Measurements from ENCODE around the gene CELF5.
"Not testable (repeated sequence)": the region's sequence is repeated elsewhere in the genome, so short reads cannot be mapped to it uniquely, and the experiment has no call there.

CELF5 gene

DNA sequence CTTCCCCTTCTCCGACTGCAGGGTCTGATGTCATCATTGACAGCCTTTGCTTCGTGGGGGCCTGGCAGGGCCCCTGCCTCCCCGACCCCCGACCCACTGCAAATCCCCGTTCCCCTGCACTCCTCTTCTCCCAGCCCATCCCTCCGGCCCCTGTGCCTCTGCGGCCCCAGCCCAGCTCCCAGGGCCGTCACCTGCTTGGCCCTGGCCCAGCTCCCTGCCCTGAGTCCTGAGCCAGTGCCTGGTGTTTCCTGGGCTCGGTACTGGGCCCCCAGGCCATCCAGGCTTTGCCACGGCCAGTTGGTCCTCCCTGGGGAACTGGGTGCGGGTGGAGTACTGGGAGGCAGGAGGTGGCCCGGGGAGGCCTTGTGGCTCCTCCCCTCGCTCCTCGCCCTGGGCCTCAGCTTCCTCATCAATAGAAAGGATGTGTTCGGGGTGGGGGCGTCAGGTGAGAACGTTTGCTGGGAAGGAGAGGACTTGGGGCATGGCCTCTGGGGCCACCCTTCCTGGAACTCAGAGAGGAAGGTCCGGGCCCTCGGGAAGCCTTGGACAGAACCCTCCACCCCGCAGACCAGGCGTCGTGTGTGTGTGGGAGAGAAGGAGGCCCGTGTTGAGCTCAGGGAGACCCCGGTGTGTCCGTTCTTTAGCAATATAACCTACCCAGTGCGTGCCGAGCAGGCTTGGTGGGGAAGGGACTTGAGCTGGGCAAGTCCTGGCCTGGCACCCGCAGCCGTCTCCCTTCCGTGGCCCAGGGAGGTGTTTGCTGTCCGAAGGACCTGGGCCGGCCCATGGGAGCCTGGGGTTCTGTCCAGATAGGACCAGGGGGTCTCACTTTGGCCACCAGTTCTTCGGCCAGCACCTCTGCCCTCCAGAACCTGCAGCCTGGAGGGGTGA lies 15.9 kb upstream of the CELF5 start:
- no peak for DNase-seq

DNA sequence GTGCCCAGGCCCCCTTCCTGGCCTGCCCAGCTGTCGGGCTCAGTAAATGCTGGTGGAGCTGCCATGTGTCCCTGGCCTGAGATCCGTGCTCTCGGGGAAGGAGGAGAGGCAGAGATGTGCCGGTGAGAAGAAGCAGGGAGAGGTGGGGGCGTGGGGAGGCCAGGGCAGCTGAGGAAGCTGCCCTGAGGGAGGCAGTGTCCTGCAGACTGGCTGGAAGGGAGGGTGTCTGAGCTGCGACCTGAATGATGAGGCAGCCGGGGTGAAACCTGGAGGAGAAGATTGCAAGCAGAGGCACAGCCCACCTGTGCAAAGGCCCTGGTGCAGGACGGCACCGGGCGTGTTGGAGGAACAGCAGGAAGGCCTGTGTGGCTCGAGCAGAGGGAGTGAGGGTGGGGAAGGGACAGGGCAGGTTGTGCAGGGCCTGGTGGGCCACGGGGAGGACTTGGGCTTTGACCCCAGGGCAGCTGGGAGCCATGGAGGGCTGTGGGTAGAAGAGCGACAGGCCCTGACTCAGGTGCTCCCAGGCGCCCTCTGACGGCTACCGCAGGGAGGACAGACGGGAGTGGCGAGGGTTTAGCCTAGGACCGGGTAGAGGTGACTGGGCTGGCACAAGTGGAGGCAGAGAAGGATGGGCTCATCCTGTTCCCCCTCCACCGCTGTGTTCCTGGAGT lies 14.0 kb upstream of the CELF5 start:
- peak in 2 of 14 donors; percentile 5 to 20 for DNase-seq

DNA sequence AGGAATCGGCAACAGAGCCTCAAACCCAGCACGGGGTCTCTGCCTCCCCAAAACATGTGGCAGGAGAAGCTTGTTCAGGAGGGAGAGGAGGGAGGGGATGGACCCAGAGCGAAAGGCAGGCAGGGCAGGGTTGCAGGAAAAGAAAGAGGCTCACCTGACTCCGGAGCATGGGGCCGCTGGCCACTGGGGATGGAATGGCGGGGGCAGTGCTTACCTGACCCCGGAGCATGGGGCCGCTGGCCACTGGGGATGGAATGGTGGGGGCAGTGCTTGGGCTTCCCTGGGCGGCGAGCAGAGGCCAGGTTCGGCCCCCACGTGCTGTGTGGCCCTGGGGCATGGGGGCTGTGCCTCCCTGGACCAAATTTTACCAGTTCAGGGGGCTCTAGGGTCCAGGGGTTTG lies 13.3 kb upstream of the CELF5 start:
- no peak for DNase-seq

DNA sequence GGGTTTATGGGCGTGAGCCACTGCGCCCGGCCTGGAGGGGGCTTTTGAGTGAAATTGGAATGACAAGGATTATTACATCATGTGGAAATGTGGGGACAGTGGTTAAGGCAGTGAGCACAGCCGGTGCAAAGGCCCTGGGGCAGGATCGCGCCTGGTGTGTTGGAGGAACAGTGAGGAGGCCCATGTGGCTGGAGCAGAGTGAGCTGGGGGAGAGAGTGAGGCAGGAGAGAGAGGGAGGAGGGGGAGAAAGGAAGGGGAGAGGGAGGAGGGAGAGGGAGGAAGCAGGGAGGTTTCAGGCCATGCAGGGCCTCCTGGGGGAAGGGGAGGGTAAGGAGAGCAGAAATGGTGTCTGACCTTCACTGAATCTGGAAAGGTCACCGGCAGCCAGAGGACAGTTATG lies 11.3 kb upstream of the CELF5 start:
- no peak for DNase-seq

DNA sequence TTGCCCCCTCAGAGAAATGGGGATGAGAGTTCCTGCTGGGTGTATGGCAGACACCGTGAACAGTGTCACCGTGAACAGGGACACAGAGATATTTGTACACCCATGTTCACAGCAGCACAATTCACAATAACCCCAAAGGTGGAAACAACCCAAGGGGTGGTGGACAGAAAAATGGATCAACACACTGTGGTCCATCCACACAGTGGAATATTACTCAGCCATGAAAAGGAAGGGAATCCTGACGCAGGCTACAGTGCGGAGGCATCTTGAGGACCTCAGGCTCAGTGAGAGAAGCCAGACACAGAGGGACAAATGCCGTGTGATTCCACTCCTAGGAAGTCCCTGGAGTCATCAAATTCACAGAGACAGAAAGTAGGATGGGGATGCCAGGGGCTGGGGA lies 7.6 kb upstream of the CELF5 start:
- no peak for DNase-seq

DNA sequence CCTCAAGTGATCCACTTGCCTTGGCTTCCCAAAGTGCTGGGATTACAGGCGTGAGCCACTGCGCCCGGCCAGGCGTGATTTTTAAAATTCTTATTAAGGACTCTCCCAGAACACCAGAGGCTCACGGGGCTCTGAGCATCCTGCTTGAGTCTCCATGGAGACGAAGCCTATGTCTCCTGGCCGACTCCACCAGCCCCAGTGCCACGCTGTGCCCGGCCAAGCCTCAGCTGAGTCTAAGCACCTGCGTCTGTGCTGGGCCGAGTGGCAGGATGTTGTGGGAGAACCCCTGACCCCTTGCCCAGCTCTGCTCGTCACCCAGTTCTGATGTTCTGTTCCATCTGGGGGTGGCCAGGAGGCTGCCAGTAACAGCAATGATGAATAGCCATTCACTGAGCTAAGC lies 3.9 kb upstream of the CELF5 start:
- no peak for DNase-seq

DNA sequence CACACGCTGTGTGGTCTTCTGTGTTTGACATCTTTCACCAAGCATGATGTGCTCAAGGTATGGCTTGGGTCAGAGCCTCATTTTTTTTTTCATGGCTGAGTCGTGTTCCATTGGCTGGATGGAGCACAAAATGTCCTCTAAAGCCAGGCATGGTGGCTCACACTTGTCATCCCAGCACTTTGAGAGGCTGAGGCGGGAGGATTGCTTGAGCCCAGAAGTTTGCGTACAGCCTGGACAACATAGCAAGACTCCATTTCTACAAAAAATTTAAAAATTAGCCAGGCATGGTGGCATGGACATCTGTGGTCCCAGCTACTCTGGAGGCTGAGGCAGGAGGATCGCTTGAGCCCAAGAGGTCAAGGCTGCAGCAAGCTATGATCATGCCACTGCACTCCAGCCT lies 2.9 kb upstream of the CELF5 start:
- DNase-seq, result not testable (repeated sequence)

DNA sequence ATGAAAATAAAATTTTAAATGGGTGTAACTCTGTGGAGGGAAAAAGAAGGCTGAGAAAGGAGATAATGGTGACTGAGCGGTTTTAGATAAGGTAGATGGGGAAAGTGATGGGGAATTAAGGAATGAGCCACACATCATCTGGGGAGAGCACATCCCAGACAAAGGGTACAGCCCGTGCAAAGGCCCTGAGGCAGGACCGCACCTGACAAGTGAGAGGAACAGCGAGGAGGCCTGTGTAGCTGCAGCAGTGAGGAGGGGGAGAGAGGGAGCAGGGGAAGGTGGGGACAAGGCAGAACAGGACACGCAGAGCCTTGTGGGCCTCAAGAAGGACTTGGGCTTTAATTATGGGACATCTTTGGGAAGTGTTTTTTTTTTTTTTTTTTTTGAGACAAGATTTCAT lies 1.8 kb upstream of the CELF5 start:
- DNase-seq, result no peak

DNA sequence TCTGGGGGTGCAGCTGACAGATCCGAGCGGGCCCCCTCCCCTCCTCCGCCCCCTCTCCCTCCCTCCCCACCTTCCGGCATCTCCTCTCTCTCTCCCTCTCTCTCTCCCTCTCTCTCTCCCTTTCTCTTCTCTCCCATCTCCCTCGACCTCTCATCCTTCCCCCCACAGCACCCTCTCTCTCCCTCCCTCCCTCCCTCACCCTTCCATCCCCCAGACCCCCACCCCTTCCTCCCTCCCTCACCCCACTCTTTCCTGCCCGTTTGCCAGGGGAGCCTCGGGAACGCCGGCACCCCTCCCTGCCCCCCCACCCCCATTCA lies 666 bp downstream of the CELF5 start:
- peak in 1 of 14 donors; percentile 39 for DNase-seq

DNA sequence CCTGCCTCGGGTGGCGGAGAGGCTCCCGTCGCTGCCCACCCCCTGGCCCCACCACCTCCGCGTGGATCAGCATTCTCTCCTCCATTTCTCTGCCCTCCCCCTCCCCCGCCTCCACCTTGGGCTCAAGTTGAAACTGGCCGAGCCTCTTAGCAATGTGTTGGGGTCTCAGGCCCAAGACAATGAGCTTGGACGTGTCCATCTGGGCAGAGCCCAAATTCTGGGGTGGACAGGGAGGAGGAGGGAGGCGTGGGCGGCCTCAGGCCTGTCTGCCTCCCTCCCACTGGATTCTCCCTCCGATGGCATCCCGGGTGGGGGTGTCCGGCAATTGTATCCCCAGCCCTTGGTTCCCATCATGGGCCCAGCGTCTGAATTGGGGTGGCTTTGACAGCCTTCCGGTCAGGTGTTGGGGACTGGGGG lies 1.2 kb downstream of the CELF5 start:
- peak in 1 of 14 donors; percentile 15 for DNase-seq

DNA sequence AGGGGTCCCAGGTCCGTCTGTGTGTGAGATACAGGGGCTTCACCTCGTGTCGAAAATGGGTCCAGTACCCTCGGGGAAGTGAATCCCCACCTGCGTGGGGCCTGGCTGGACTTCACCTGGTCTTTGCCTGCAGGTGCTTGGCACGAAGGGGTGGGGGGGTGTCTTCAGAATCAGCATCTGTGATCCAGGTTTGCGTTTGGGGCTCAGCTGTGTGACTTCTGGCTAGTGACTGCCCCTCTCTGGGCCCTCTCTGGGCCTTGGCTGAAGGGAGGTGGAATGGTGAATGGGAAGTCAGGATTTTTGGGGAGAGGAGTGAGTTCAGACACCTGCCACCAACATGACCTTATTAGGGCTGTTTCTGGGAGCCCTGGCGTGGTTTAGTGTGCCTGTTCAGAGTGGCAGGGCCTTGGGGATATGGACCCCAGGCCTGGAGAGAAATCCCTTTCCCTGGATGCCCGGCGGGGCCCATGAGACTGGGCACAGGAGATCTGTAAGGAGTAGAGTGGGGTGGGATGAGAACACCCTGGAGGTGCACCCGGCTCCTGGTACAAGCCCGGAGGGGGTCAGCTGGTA lies 2.7 kb downstream of the CELF5 start:
- DNase-seq, result no peak

DNA sequence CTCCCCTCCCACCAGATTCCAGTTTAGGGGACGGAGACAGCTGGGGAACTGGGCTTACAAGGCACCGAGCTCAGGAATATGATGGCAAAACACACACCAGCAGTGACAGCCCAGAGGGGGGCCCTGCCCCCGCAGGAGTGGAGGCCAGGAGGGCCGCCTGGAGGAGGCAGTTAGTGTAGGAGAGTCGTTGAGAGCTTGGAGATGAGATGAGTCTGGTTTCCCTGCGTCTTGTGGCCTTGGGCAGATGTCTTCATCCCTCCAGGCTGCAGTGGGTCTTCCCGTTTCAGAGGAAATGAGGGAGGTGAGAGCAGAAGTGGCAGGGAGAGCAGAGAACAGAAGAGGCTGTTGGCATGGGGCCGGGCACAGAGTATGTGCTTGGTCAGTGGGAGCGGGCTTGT lies 4.9 kb downstream of the CELF5 start:
- no peak for DNase-seq

DNA sequence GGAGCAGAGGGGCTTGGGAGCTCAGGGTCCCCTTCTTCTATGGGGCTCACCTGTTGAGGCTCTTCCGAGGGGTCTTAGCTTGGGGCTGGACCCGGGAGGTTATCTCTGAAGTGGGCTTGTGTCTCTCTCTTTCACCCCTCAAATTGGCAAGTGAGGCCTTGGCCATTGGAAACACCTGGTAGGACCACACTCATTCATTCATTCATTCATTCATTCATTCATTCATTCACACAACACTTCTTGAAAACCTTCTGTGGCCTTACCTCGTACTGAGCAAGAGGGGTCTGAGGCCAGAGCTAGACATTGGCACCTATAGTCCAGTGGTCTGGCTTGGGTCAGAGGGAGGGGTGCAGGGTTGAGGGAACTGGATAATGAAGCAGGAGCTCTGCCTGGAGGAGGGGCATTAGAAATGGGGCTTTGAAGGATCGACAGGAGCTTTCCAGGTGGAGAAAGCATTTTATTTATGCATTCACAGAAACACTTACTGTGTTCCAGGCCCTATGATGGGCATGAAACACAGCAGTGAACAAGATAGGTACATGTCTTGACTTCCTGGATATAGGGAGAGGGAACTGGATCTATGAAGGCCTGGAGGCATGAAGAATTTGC lies 5.5 kb downstream of the CELF5 start:
- DNase-seq, result no peak

DNA sequence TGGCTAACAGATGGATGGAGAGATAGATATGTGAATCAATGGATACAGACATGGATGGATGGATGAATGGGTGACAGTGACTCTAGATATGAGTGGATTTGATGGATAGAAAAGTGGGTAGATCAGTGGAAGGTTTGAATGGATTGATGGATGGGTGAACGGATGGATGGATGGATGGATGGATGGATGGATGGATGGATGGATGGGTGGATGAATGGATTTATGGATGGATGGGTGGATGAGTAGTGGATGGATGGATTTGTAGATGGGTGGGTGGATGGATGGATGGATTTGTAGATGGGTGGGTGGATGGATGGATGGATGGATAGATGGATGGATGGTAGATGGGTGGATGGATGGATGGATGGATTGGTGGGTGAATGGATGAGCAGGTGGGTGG lies 6.8 kb downstream of the CELF5 start:
- no peak for DNase-seq

DNA sequence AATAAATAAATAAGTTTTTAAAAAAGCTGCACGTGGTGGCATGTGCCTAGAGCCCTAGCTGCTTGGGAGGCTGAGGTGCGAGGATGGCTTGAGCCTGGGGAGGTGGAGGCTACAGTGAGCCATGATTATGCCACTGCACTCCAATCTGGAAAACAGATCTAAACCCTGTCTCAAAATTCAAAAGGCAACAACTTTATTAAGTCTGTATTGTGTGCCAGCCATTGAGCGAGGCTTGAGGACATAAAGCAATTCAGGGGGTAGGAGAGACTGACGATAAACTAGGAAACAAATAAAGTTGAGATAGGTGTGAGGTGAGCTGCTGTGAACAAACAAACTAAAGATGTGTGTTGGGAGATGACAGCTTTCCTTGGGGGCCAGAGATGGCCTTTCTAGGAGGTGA lies 8.7 kb downstream of the CELF5 start:
- no peak for DNase-seq

DNA sequence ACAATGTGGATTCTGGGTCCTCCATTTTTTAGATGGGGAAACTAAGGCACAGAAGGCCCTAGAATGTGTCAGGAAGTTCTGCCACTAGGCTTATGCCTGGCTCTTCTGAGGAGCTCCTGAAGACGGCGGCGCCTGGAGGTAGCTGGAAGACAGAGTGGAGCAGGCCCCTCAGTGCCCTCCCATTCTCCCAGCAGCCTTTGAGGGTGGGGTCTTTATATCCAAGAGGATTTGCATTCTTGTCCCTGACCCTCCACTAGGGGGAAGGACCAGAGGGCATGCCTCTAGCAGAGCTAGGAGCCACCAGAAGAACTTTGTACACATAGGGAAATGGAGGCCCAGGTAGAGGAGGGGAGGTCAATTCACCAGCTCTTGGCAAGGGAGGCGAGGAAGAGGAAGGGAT lies 9.4 kb downstream of the CELF5 start:
- no peak for DNase-seq

DNA sequence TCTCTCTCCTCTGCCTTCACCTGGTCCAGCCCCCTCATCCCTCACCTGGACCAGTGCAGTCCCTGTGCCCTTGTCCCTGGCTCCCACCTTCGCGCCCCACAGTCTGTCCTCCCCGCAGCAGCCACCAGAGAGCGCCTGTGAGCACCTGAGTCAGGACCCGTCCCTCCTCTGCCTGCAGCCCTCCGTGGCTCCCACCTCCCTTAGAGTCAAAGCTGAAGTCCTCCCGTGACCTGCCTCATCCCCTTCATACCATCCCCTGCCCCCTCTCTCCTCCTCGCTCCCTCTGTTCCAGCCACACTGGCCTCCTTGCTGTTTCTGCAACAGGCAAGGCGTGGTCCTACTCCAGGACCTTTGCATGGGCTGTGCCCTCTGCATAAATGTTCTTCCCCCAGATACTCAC lies 10.3 kb downstream of the CELF5 start:
- no peak for DNase-seq

DNA sequence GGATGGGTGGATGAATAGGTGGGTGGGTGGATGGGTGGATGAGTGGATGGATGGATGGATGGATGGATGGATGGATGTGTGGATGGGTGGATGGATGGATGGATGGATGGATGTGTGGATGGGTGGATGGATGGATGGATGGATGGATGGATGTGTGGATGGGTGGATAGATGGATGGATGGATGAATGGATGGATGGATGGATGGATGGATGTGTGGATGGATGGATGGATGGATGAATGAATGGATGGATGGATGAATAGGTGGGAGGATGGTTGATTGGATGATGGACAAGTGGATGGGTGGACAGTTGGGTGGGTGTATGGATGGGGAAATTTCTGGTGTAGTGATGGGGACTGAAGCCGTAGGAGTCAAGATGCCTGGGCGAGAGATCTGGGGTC lies 11.1 kb downstream of the CELF5 start:
- DNase-seq, result not testable (repeated sequence)

DNA sequence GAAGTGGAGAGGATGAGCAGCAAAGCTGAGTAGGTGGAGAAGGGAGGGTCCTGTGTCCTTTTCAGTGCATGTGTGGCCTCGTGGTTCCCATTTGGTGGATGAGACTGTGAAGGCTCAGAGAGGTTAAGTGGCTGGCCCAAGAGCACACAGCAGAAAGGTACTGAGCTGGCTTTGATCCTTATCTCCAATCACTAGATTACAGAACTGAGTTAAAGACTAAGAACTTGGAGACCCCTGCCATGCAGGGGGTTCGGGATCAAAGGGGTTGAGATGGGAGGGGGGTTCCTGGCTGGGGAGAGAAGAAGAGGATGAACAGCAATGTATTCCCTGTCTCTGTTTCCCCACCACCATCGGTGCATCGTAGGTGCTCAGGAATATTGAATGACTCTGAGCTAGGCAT lies 11.8 kb downstream of the CELF5 start:
- no peak for DNase-seq

DNA sequence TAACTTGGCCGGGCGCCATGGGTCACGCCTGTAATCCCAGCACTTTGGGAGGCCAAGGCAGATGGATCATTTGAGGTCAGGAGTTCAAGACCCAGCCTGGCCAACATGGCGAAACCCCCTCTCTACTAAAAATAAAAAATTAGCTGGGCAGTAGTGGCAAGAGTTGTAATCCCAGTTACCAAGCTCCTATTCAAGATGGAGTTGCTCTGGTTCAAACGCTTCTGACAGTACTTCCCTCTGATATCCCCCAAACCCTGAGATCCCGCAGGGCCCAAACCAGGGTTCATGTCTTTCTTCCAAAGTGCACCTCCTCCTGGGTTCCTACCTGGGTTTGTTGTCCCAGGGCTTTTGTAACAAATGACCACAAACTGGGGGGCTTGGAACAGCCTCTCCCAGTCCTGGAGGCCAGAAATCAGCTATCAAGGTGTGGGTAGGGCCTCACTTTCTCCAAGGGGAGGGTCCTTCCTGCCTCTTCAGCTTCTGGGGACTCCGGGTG lies 13.7 kb downstream of the CELF5 start:
- DNase-seq, result no peak

DNA sequence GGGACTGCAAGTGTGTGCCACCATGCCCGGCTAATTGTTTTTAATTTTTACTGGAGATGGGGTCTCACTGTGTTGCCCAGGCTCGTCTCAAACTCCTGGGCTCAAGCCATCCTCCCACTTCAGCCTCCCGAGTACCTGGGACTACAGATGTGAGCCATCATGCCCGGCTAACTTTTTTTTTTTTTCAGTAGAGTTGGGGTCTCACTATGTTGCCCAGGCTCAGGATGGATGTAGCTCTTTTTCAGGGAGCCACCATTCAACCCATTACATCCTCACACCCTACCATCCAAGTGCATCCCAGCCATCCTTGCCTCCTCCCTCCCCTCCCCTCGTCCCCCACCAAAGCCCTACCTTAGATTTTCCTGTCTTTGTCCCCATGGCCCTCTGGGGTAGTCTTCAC lies 14.9 kb downstream of the CELF5 start:
- DNase-seq, result no peak

DNA sequence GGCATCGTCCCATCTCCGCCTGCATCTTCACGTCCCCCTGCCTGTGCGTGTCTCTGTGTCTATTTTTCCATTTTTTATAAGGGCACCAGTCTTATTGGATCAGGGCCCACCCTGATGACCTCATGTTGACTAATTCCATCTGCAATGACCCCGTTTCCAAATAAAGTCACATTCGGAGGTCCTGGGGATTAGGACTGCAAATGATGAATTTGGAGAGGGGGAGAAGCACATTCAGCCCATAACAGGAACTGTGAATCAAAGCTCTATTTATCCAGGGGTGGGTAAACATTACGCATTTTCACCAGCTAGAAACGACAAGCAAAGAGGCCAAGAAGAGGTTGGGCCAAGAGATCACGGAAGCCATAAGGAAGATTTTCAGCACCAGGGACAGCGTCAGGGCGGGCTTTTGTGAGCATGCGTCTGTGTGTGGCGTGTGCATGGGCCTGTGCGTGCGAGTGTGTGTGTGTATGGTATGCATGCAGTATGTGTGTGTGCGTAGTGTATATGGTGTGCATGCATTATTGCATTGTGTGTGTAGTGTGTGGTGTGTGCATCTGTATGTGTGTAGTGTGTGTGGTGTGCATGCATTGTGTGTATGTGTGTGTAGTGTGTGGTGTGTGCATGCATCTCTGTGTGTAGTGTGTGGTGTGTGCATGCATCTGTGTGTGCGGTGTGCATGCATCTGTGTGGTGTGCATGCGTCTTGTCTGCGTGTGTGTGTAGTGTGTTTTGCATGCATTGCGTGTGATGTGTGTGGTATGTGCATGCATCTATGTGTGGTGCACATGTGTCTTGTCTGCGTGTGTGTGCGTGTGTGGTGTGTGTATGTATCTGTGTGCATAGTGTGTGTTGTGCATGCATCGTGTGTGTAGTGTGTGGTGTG lies 19.6 kb downstream of the CELF5 start:
- DNase-seq, result peak in 1 of 14 donors; percentile 81
